HG03439 (cell line): ENCODE measurements around the gene PACSIN2.

Experiments used
- ATAC-seq: cut with Tn5 transposase; IDR thresholded peaks from one replicate; pipeline ENCODE4 v1.9.1; 2021; ENCODE audit warnings: mild to moderate bottlenecking, moderate library complexity; ENCODE audit not compliant: unreplicated experiment

PACSIN2 gene

GRCh38 chr22:42836026-42836425 is 178.9 kb downstream of the PACSIN2 start:
- no peak for ATAC-seq

- ATAC-seq = no peak
These were observed 180.6 kb downstream of the PACSIN2 start for GRCh38 chr22:42834177-42834949.

GRCh38 chr22:42833104-42833503 is 181.8 kb downstream of the PACSIN2 start:
- ATAC-seq = no peak

- ATAC-seq = no peak
These were observed 183.2 kb downstream of the PACSIN2 start for GRCh38 chr22:42831712-42832111.

GRCh38 chr22:42830161-42830560 is 184.8 kb downstream of the PACSIN2 start:
- ATAC-seq = no peak

GRCh38 chr22:42829302-42829701 is 185.6 kb downstream of the PACSIN2 start:
- no peak for ATAC-seq

- ATAC-seq = no peak
These were observed 189.2 kb downstream of the PACSIN2 start for GRCh38 chr22:42825796-42826195.

- no peak for ATAC-seq
These were observed 193.6 kb downstream of the PACSIN2 start for GRCh38 chr22:42821386-42821785.

- ATAC-seq = no peak
These were observed 194.7 kb downstream of the PACSIN2 start for GRCh38 chr22:42820045-42820763.
